K562 (cell line): ENCODE data around the gene METRNL. TPM values are rescaled to one million over a fixed set of nuclear protein-coding genes. Genes with fewer than 3 reads are reported as not detected.

Source experiments
- CBX3 ChIP-seq, 2 experiments: IDR thresholded peaks; 1 replicate in 1 of 2; 2 replicates in 1 of 2; pipeline ENCODE4 v1.6.1; 2012; ENCODE audit warnings: inconsistent platforms in 2 of 2, low read length in 2 of 2, borderline replicate concordance in 1 of 2, control low read depth in 1 of 2
- CHD2 ChIP-seq: IDR thresholded peaks from 2 replicates; pipeline ENCODE4 v1.6.1; 2011; ENCODE audit warnings: low read depth, low read length
- CXXC5 ChIP-seq: fragments of 250-450 bp; sonication (Bioruptor Pico); IDR thresholded peaks from 2 replicates; pipeline ENCODE4 v1.8.0; 2022; ENCODE audit warnings: inconsistent platforms, mild to moderate bottlenecking, moderate library complexity
- ETS2 ChIP-seq: IDR thresholded peaks from 2 replicates; pipeline ENCODE4 v1.6.1; 2016; ENCODE audit warnings: borderline replicate concordance, missing genetic modification characterization, mild to moderate bottlenecking, moderate library complexity, missing compliant biosample characterization; ENCODE audit not compliant: poor library complexity, severe bottlenecking
- FOXP4 ChIP-seq: sonication (generic); formaldehyde crosslinking; IDR thresholded peaks from 2 replicates; pipeline ENCODE4 v1.8.0; 2022; ENCODE audit warnings: mild to moderate bottlenecking, missing genetic modification reagents, borderline replicate concordance
- HDAC8 ChIP-seq: fragments of 450-650 bp; IDR thresholded peaks from 2 replicates; pipeline ENCODE4 v1.6.1; 2016; ENCODE audit warnings: mild to moderate bottlenecking, missing genetic modification characterization, moderate library complexity, missing compliant biosample characterization
- JUND ChIP-seq, 2 experiments: IDR thresholded peaks; 2 replicates in 1 of 2; 3 replicates in 1 of 2; pipeline ENCODE4 v1.6.1; 2011; ENCODE audit warnings: borderline replicate concordance in 2 of 2, low read depth in 2 of 2, low read length in 2 of 2, improper control_type of control experiment in 1 of 2, missing biosample characterization in 1 of 2, missing genetic modification characterization in 1 of 2, missing genetic modification reagents in 1 of 2
- L3MBTL2 ChIP-seq: fragments of 450-650 bp; IDR thresholded peaks from 2 replicates; pipeline ENCODE4 v1.6.1; 2016; ENCODE audit warnings: mild to moderate bottlenecking, moderate library complexity
- MAFK ChIP-seq: IDR thresholded peaks from 2 replicates; pipeline ENCODE4 v1.6.1; 2011; ENCODE audit warnings: low read length, improper control_type of control experiment
- PRPF4 ChIP-seq: fragments of 200-400 bp; formaldehyde crosslinking; IDR thresholded peaks from one replicate; pipeline ENCODE4 v1.6.1; 2017; ENCODE audit warnings: low read length, low read depth, mild to moderate bottlenecking; ENCODE audit not compliant: insufficient read depth, poor library complexity, severe bottlenecking
- PTRF ChIP-seq: fragments of 450-650 bp; IDR thresholded peaks from 2 replicates; pipeline ENCODE4 v1.6.1; 2016; ENCODE audit warnings: mild to moderate bottlenecking, missing genetic modification characterization, missing compliant biosample characterization
- RB1 ChIP-seq: fragments of 450-650 bp; IDR thresholded peaks from 2 replicates; pipeline ENCODE4 v1.6.1; 2017; ENCODE audit warnings: low read depth, mild to moderate bottlenecking
- RBM14 ChIP-seq: fragments of 200-400 bp; formaldehyde crosslinking; IDR thresholded peaks from 2 replicates; pipeline ENCODE4 v1.6.1; 2018; ENCODE audit warnings: low read depth, mild to moderate bottlenecking, low read length, moderate library complexity, borderline replicate concordance; ENCODE audit not compliant: insufficient read depth
- RCOR1 ChIP-seq, 2 experiments: IDR thresholded peaks; 2 replicates each; pipeline ENCODE4 v1.6.1; 2012; ENCODE audit warnings: low read depth in 2 of 2, low read length in 2 of 2, borderline replicate concordance in 1 of 2, improper control_type of control experiment in 1 of 2
- SMAD1 ChIP-seq: fragments of 150-350 bp; IDR thresholded peaks from 2 replicates; pipeline ENCODE4 v1.6.1; 2014; ENCODE audit warnings: low read length, low read depth; ENCODE audit not compliant: partially characterized antibody
- UBTF ChIP-seq, 2 experiments: IDR thresholded peaks; 2 replicates each; pipeline ENCODE4 v1.6.1; 2012; ENCODE audit warnings: improper control_type of control experiment in 2 of 2, low read depth in 2 of 2, low read length in 2 of 2, borderline replicate concordance in 1 of 2
- WHSC1 ChIP-seq: IDR thresholded peaks from one replicate; pipeline ENCODE4 v1.6.1; 2012; ENCODE audit warnings: low read length, control low read depth, inconsistent platforms
- ZBTB33 ChIP-seq: sonication (generic); formaldehyde crosslinking; IDR thresholded peaks from 2 replicates; pipeline ENCODE4 v1.8.1; 2023; ENCODE audit warnings: mild to moderate bottlenecking, missing genetic modification reagents
- polyA plus RNA-seq, 8 experiments: library from polyadenylated mRNA; depleted of rRNA in 4 of 8; stranded (reverse) in 5 of 8; unstranded in 3 of 8; fragments of >200 nt; fragmentation: Nextera tagmentation in 2 of 8; fragmentation: Illumina TruSeq in 1 of 8; extraction: Ambion mirVana in 2 of 8; extraction: Trizol in 1 of 8; gene quantifications; 2 replicates each; pipeline versions ENCODE4 v1.2.1 to v1.2.3, GENCODE V29; 2011 to 2014; ENCODE audit warnings: inconsistent platforms in 1 of 8, missing spikeins in 1 of 8
- total RNA-seq, 7 experiments: library from RNA; depleted of rRNA in 6 of 7; stranded (reverse); fragments of >200 nt in 6 of 7; fragmentation: Illumina TruSeq in 2 of 7; extraction: Trizol in 2 of 7; gene quantifications; 2 replicates each; pipeline versions ENCODE4 v1.2.1 to v1.2.3, GENCODE V29; 2011 to 2021; ENCODE audit warnings: low replicate concordance in 1 of 7

Gene METRNL
- total and polyA plus RNA-seq, 9 of the 15 experiments (the other 6 are each of a cell fraction or from before 2014, with no cell fraction given), result 0.17 to 31.8 (median 2.9) TPM

GRCh38 chr17:83073389-83074063 is 5.9 kb upstream of the METRNL start (continued):
- TF ChIP-seq FOXP4 (peak; percentile 60; the same call in 1 of the 2 replicates), PTRF (tag) (no peak), RBM14 (0 out of 2 replicates have a peak, but pooled peaks have one; percentile 18), JUND (IDR thresholded peaks at IDR 0.05; ENCODE audit: borderline replicate concordance, low read depth, low read length) (peak; percentile 99), JUND (tag; IDR thresholded peaks at IDR 0.05; ENCODE audit: borderline replicate concordance, low read depth, low read length) (peak; percentile 97; the same call in 2 of the 3 replicates), RB1 (peak; percentile 38; the same call in 1 of the 2 replicates), PRPF4 (no peak), WHSC1 (no peak), MAFK (peak; percentile 31; the same call in 1 of the 2 replicates), ZBTB33 (CRISPR knock-in tag) (peak; percentile 60; the same call in 1 of the 2 replicates), UBTF (IDR thresholded peaks at IDR 0.05; ENCODE audit: borderline replicate concordance in 1 of 2, low read depth in 2 of 2, low read length in 2 of 2) (0 out of 4 replicates have a peak, but pooled peaks of 1 of the 2 experiments have one; percentile 44), SMAD1 (no peak), ETS2 (tag) (no peak), CHD2 (no peak), CBX3 (IDR thresholded peaks at IDR 0.05; ENCODE audit: borderline replicate concordance in 1 of 2, low read length in 2 of 2) (0 out of 3 replicates have a peak, but pooled peaks of 1 of the 2 experiments have one; percentile 37), L3MBTL2 (peak; percentile 79), RCOR1 (IDR thresholded peaks at IDR 0.05; ENCODE audit: borderline replicate concordance in 1 of 2, low read depth in 2 of 2, low read length in 2 of 2) (peak in 1 of 2 experiments; percentile 77; a peak in 1 of 4 replicates), CXXC5 (peak; percentile 72), HDAC8 (tag) (no peak)
